Activated CD4-positive, alpha-beta T cell treated with anti-CD3 and anti-CD28 coated beads, Interleukin-2, amount 50 U/mL, for 16 hours (primary cell): Measurements from ENCODE around the gene CDK11B.

Experiments
- DNase-seq: peaks from one replicate; pipeline ENCODE4 v3.0.0-alpha.2; 2020

CDK11B gene

GRCh38 chr1:1626207-1627141 is 32.3 kb downstream of the CDK11B start:
- no peak for DNase-seq

DNA sequence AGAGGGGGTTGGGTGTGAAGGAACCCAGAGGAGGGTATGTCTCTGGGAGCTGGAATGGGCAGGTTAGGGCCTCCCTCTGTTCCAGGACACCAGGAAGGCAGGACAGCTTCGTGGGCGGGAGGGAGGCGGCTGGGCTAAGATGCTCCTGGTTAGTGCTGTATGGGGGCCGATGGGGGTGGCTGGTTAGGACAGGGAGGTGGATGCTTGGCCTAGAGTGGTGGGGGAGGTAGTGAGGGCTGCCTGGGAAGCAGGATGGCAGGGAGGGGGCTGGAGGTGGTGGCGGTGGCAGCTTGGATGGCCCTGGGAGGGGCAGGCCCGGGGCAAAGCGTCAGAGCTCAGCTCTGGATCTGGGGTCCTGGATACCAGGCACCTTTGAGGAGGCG is 33.0 kb downstream of the CDK11B start:
- DNase-seq = no peak

DNA sequence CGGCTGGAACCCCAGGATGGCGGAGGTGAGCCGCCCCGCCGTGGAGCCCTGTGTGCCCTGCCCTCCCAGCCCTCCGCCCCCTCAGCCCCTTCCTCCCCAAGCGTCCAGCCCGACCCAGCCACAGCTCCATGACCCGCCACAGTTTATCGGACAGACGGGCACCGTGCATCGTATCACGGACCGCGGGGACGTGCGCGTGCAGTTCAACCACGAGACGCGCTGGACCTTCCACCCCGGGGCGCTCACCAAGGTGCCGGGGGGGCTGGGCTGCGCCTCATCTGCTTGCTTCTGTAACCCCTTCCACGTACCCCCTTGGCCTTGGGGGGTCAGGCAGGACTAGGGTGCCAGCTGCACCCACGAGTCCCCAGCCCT is 33.4 kb downstream of the CDK11B start:
- no peak for DNase-seq

DNA sequence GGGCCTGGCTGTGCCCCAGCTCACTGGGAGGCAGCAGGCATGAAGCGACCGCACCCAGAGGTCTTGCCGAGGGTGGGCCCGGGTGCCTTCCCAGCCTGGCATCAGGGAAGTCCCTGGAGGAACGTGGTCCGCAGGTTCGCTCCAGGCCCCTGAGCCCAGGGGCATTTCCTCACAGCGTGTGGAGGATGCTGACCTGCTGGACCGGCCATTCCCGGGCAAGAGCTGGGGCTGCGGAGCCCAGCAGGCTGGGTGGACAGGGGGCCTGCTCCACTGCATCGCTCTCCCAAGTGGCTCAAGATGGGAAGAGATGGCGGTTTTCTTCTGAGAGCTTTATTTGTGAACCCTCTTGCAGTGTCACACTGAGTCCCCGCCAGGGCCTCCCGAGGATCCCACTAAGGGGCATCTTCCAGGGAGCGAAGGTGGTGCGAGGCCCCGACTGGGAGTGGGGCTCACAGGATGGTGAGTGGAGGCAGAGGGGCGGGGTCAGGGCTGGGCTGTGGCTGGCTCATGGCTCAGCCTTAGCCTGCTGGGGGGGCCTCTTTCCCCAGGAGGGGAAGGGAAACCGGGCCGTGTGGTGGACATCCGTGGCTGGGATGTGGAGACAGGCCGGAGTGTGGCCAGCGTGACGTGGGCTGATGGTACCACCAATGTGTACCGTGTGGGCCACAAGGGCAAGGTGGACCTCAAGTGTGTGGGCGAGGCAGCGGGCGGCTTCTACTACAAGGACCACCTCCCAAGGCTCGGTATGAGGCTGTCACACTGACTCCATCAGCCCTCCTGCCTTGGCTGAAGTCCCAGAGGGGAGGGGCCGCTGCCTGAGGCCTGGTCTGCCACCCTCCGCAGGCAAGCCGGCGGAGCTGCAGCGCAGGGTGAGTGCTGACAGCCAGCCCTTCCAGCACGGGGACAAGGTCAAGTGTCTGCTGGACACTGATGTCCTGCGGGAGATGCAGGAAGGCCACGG is 34.1 kb downstream of the CDK11B start:
- no peak for DNase-seq

DNA sequence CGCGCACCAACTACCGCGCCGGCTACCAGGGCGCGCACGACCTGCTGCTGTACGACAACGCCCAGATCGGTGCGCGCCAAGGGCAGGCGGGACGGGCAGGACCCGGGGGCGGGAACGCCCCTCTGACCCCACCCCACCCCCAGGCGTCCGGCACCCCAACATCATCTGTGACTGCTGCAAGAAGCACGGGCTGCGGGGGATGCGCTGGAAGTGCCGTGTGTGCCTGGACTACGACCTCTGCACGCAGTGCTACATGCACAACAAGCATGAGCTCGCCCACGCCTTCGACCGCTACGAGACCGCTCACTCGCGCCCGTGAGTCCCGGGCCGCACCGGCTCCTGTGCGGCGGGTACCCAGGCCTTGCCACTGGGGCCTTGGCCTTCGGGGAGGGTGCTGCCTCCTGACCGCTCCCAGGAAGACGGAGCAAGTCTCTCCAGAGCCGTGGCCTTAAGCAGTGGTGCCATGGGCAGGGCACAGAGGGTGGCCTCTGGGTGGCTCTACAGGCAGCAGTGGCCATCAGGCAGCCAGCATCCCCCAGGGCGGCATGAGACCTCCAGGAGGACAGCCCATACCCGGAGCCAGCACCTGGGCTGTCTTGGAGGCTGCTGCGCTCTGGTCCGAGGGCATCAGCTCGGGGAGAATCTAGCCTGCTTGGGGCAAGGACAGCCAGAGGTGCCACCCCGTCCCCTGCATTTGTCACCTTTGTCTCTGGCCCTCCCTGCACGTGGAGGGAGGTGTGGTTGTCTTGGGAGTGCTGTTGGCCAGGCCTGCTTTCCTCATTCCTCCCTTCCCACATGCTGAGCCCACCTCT is 35.0 kb downstream of the CDK11B start:
- no peak for DNase-seq

- no peak for DNase-seq
Observed at GRCh38 chr1:1623181-1623630, 35.6 kb downstream of the CDK11B start.

GRCh38 chr1:1622788-1623094 is 36.1 kb downstream of the CDK11B start:
- DNase-seq = no peak

DNA sequence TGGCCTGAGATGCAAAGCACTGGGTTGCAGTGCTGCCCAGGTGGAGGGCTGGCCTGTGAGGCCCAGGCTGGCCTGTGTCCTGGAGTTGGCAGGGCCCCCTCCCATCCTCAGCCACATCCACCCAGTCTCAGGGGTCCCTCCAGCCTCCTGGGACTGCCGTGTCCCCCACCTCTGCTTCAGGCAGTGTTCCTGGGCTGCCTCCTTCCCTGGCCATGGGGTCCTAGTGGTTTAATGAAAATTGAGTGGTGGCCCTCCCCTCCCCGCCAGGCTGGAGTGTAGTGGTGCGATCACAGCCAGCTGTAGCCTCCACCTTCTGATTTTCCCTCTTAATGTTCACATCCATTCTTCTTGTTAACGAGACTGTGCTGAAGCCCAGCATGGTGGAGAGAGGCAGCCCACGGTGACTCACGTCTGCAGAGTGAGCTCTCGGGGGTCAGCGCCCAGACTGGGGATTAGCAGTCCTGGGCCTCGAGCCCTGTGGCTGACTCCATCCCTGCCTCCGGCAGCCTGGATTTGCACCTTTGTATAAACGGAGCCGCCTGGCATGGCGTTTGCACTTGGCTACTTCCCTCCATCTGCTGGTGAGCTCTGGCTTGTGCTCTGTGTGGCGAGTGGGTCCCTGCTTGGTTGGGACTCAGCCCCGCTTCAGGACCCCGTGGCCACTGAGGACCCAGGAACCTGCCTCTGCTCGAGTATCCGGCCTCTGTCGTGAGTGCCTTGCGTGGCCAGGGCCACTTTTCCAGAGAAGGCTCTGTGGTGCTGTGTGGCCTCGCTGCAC is 36.6 kb downstream of the CDK11B start:
- no peak for DNase-seq

DNA sequence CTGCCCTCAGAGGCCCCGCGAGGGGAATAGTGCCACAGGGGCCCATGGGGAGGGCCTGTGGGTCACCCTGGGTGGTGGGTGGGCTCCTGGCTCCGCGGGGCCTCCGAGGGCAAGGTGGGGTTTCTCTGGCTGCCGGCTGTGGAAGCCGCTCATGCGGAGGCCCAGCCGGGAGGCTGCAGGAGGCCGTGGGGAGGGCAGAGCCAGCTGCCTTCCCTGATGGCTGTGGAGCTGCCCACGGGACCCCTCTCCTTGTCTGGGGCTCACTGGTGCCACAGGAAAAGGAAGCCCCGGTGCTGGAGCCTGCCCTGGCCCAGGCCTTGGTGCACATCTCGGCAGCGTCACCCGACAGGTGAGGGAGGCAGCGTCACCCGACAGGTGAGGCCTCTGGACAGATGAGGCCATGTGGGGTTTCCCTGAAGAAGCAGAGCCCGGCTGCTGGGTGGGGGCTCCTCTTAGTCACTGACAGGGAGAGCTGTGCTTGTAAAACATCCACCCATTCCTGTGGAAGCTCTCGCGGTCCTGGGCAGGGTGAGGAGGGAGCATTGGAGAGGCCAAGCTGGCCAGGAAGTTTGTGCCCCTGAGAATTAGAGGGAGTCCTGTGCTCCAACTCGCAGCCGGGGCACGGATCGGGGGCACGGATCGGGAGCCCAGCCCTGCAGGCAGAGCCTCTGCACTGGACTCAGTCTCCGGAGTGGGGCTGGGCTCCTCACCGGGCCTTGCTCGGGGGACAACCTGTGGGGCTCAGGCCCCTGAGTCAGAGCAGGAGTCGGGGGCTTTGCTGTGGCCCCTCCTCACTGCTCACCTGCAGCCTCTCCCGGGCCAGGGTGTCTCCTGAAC is 37.4 kb downstream of the CDK11B start:
- no peak for DNase-seq

DNA sequence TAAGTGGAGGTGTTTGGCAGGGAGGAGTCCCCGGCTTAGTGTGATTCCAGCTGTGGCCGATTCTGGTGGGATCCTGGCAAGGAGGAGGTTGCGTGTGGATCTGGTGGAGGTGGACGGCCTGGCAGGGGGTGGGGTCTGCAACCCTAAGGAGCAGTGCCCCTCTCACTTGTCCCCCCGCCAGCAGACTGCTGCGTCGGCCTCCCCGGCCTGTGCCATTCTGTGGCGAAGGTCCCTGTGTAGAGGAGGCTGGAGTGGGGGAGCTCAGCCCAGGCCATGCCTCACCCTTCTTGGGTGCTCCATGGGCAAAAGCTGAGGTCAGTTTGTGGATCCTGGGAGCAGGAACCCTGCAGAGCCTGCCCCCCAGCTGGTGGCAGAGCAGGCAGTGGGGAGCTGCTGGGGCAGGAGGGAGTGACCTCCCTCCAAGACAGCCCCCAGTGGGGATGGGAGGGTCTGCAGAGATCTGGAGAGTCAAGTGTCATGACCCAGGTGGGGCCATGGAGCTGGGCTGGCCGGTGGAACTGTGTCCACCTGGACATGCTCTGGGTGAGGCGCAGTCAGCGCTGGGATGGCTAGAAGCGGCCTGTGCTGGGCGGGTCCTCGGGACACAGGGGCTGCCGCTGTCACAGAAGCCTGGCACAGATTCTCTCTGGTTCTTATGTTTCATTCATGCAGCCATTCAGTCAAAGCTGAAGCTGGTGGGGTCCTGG is 38.2 kb downstream of the CDK11B start:
- no peak for DNase-seq

- DNase-seq = no peak
Observed at GRCh38 chr1:1619917-1620361, 38.9 kb downstream of the CDK11B start.

DNA sequence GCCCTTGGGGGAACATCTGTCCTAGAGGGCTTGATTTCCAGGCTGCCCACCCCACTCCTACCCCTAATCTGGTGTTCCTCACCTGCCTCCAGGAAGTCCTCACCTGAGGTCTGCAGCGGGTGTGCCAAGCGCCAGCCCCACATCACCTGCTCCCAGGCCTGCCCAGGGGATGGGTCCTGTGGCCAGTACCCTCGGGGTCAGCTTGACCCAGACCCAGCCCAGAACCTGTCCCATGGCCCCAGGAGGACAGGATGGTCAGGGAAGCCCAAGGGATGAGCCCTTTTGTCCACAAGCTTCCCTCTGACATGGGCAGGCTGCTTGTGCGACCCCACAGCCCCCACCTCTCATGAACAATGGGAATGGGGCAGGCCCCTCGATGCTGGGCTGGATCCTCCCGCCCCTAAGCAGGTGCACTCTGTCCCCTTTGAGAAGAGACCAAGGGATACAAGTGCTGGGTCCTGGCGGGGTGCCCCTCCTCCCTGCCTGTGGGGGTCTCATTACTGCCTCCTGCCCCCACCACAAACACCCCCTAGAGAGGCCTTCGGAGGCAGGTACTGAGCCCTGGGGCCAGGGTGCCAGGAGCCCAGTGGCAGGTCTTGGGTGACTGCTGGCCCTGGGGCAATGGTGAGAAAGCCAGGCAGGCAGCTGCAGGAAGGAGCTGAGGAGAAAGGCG is 40.3 kb downstream of the CDK11B start:
- no peak for DNase-seq

DNA sequence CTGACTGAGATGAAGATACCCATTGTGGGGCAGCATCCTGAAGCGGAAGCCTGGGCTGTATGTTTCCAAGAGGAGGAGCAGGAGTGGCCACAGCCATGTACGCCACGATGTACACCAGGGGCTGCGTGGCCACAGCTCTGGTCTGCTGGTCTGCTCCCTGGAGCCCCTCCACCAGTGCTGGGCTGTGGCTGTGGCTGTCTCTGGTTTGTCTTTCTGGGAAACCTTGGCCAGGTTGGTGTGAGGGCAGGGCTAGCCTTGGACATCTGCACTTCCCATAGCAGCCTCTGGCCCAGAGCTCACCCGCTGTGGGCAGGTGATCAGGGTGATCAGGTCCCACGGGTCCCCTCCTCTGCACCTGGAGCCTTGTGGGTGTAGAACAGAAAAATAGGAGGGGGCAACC is 40.9 kb downstream of the CDK11B start:
- no peak for DNase-seq

- no peak for DNase-seq
Observed at GRCh38 chr1:1617516-1617915, 41.3 kb downstream of the CDK11B start.

GRCh38 chr1:1616838-1617237 is 42.0 kb downstream of the CDK11B start:
- no peak for DNase-seq

- DNase-seq = peak; percentile 27
Observed at GRCh38 chr1:1616045-1616790, 42.6 kb downstream of the CDK11B start.

GRCh38 chr1:1615256-1616044 is 43.4 kb downstream of the CDK11B start, which contains the start of gene MIB2:
Gene MIB2 (plus strand): TSS chr1:1615500. CDS start chr1:1623453, 7,953 bp downstream.
- peak; percentile 98 for DNase-seq

DNA sequence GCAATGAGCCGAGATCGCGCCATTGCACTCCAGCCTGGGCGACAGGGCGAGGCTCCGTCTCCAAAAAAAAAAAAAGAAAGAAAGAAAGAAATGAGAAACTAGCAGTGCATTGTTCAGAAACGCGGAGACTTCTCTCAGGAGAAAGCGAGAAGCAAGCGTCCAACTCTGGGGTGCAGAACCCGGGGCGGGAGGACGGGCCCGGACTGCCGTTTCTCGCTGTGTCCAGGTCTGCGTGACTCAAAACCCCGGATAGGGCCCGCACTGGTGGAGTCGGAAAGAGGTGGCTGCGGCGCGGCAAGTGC is 43.9 kb downstream of the CDK11B start:
- DNase-seq = no peak
